Measurements from ENCODE around the gene TMED4. TPM values are rescaled to one million over a fixed set of nuclear protein-coding genes. Genes with fewer than 3 reads are reported as not detected.

Gene TMED4
- total and polyA plus RNA-seq, 11 donors, result 48.5 to 129 (median 67.2) TPM

GRCh38 chr7:44618045-44618444, 36.0 kb upstream of the TMED4 start:
- TF ChIP-seq POLR2A (IDR thresholded peaks at IDR 0.05) (no peak), CTCF (IDR thresholded peaks at IDR 0.05) (no peak)
- ATAC-seq (no peak), DNase-seq (no peak)
- H3K4me3 ChIP-seq, result no peak overlapping the region
- 88 to 91% (median 89%) methylated on average over 1 of the region's 1 CpG for WGBS, 4 donors
- H3K9me3 ChIP-seq, result no peaks in the 10 kb centered on the region
- H3K27me3 ChIP-seq, result no peaks in the 10 kb centered on the region
- peaks cover 9 to 88% (median 62%) of the 10 kb centered on the region in 12 donors for H3K4me1 ChIP-seq
- H3K27ac ChIP-seq, result peak overlapping the region in 3 of 12 donors; percentile 20 to 84 (median 59)
- intact Hi-C loops (cut with DNase I), result no loop called here
- peaks cover 0 to 13% (median 0%) of the 10 kb centered on the region in 9 donors for H3K36me3 ChIP-seq

- Histone ChIP-seq H3K36me3 (peaks cover 0 to 13% (median 0%) of the 10 kb centered on the region in 9 donors), H3K27me3 (no peaks in the 10 kb centered on the region), H3K4me3 (no peak overlapping the region), H3K9me3 (no peaks in the 10 kb centered on the region), H3K4me1 (peaks cover 9 to 85% (median 56%) of the 10 kb centered on the region in 12 donors), H3K27ac (peak overlapping the region in 5 of 12 donors; percentile 12 to 84 (median 25))
- DNase-seq (no peak), ATAC-seq (peak in 2 of 4 donors; percentile 33 to 43)
- 36 to 56% (median 46%) methylated on average over 2 of the region's 2 CpGs for WGBS, 4 donors
- no peak for TF ChIP-seq CTCF (IDR thresholded peaks at IDR 0.05)
- no peak for TF ChIP-seq POLR2A (IDR thresholded peaks at IDR 0.05)
- intact Hi-C loops (cut with DNase I), result no loop called here
Measured at GRCh38 chr7:44617225-44617890, 35.3 kb upstream of the TMED4 start.

- intact Hi-C loops (cut with DNase I), result no loop called here
- Histone ChIP-seq H3K4me1 (peaks cover 9 to 81% (median 49%) of the 10 kb centered on the region in 12 donors), H3K9me3 (no peaks in the 10 kb centered on the region), H3K27ac (no peak overlapping the region), H3K36me3 (peaks cover 0 to 13% (median 0%) of the 10 kb centered on the region in 9 donors), H3K4me3 (no peak overlapping the region), H3K27me3 (no peaks in the 10 kb centered on the region)
- 84 to 92% (median 88%) methylated on average over 12 of the region's 12 CpGs for WGBS, 4 donors
- ATAC-seq (no peak), DNase-seq (no peak)
- TF ChIP-seq CTCF (IDR thresholded peaks at IDR 0.05), result no peak
- TF ChIP-seq POLR2A (IDR thresholded peaks at IDR 0.05), result no peak
Measured at GRCh38 chr7:44616545-44616944, 34.5 kb upstream of the TMED4 start.

GRCh38 chr7:44615793-44616192, 33.8 kb upstream of the TMED4 start:
- Histone ChIP-seq H3K27ac (peak overlapping the region in 10 of 12 donors; percentile 5 to 81 (median 32)), H3K4me1 (peaks cover 9 to 74% (median 42%) of the 10 kb centered on the region in 12 donors), H3K36me3 (peaks cover 0 to 13% (median 0%) of the 10 kb centered on the region in 9 donors), H3K9me3 (no peaks in the 10 kb centered on the region), H3K4me3 (no peak overlapping the region), H3K27me3 (no peaks in the 10 kb centered on the region)
- TF ChIP-seq CTCF (IDR thresholded peaks at IDR 0.05), result no peak
- TF ChIP-seq POLR2A (IDR thresholded peaks at IDR 0.05), result no peak
- DNase-seq, result no peak
- 66 to 85% (median 73%) methylated on average over 5 of the region's 5 CpGs for WGBS, 4 donors
- intact Hi-C loops (cut with DNase I), result no loop called here
- no peak for ATAC-seq

All from heart left ventricle (tissue), 16 donors.